NCI-H2029 treated with DMSO at 0.1 percent for 48 hours (cell line): ENCODE data around the gene LFNG.

Source experiments
- DNase-seq: peaks from one replicate; lab custom pipeline; 2025; lab: John Stamatoyannopoulos, UW

LFNG gene

GRCh38 chr7:2572101-2572842, 52.7 kb downstream of the LFNG start:
- no peak for DNase-seq

GRCh38 chr7:2573761-2574160, 54.2 kb downstream of the LFNG start:
- DNase-seq: no peak

- DNase-seq: no peak
Observed at GRCh38 chr7:2575046-2575732, 55.6 kb downstream of the LFNG start.

GRCh38 chr7:2575733-2576340, 56.3 kb downstream of the LFNG start:
- DNase-seq: no peak

- no peak for DNase-seq
Observed at GRCh38 chr7:2576742-2577491, 57.3 kb downstream of the LFNG start.
